AML-193 (cell line): ENCODE data around the gene LINC01488.

Source experiments
- DNase-seq, 2 experiments: peaks; one replicate each; lab custom pipeline; 2025; lab: John Stamatoyannopoulos, UW

The LINC01488 gene

GRCh38 chr11:69463995-69464960, 17.2 kb upstream of the LINC01488 start:
- DNase-seq: no peak

GRCh38 chr11:69465236-69466000, 16.0 kb upstream of the LINC01488 start:
- DNase-seq: no peak

GRCh38 chr11:69466039-69466438, 15.4 kb upstream of the LINC01488 start:
- no peak for DNase-seq

GRCh38 chr11:69467196-69467595, 14.3 kb upstream of the LINC01488 start:
- no peak for DNase-seq

GRCh38 chr11:69467646-69468045, 13.8 kb upstream of the LINC01488 start:
- DNase-seq: no peak

- no peak for DNase-seq
Measured at GRCh38 chr11:69468221-69468620, 13.2 kb upstream of the LINC01488 start.

GRCh38 chr11:69468911-69469885, 12.3 kb upstream of the LINC01488 start:
- DNase-seq: no peak

- DNase-seq: no peak
Measured at GRCh38 chr11:69470301-69470700, 11.2 kb upstream of the LINC01488 start.

GRCh38 chr11:69470793-69471728, 10.4 kb upstream of the LINC01488 start:
- no peak for DNase-seq

GRCh38 chr11:69471729-69472540, 9.5 kb upstream of the LINC01488 start:
- no peak for DNase-seq

GRCh38 chr11:69472541-69473275, 8.8 kb upstream of the LINC01488 start:
- no peak for DNase-seq

GRCh38 chr11:69473276-69473845, 8.1 kb upstream of the LINC01488 start:
- DNase-seq: no peak

- no peak for DNase-seq
Measured at GRCh38 chr11:69474736-69475135, 6.7 kb upstream of the LINC01488 start.

GRCh38 chr11:69475141-69475865, 6.2 kb upstream of the LINC01488 start:
- DNase-seq: no peak

- DNase-seq: no peak
Measured at GRCh38 chr11:69475866-69476471, 5.5 kb upstream of the LINC01488 start.

- DNase-seq: no peak
Measured at GRCh38 chr11:69476509-69476961, 4.9 kb upstream of the LINC01488 start.

GRCh38 chr11:69477086-69477485, 4.4 kb upstream of the LINC01488 start:
- no peak for DNase-seq
